ENCODE data around the gene CXCL11.

Gene CXCL11

DNA sequence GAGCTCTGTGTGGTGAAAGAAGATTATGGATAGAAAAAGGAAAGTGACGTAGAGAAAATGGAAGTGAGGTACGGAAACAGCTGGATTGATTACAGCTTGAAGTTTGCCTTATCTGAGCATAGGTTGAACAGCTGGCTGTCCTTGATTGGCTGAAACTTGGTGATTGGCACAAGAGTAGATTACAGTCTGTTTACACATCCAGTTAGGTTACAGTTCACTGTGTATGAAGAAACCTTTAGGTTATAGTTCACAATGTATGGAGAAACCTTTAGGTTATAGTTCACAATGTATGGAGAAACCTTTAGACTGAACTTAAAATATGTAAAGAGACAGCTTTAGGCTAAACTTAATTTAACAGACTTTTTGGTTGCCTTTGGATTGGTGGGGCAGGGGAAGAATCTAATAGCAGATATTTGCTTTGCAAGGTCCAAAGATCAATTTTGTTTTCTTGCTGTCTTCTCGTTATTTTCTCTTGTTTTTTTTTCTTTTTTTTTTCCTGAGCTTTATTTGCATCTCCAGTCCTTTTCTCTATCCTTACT, 23.1 kb upstream of the CXCL11 start:
- 95% methylated on average over 2 of the region's 3 CpGs for WGBS (ENCODE audit: extremely low coverage, insufficient coverage, insufficient read length)
- peak in 1 of 2 donors; percentile 8 for DNase-seq
- Histone ChIP-seq H2AFZ (ENCODE audit: insufficient read depth, low read length, poor library complexity) (no peak overlapping the region), H4K91ac (ENCODE audit: low read depth, low read length) (no peak overlapping the region), H2BK5ac (ENCODE audit: low read depth, low read length, poor library complexity) (no peak overlapping the region), H3K27me3 (ENCODE audit: insufficient read depth, low read length) (no peaks in the 10 kb centered on the region), H3K14ac (ENCODE audit: low read length) (no peak overlapping the region), H2AK5ac (ENCODE audit: low read length) (no peak overlapping the region), H3K79me1 (ENCODE audit: low read length) (no peaks in the 10 kb centered on the region), H3K18ac (ENCODE audit: low read length) (no peak overlapping the region), H2BK120ac (ENCODE audit: insufficient read depth, low read length, poor library complexity) (no peak overlapping the region), H3K79me2 (ENCODE audit: control insufficient read depth, insufficient read depth, low read length, poor library complexity) (no peaks in the 10 kb centered on the region), H4K8ac (ENCODE audit: low read depth, low read length) (no peak overlapping the region), H3K4me3 (ENCODE audit: low read depth, low read length) (no peak overlapping the region), H3K27ac (ENCODE audit: low read depth, low read length) (no peak overlapping the region), H3K36me3 (ENCODE audit: control insufficient read depth in 1 of 2, insufficient read depth in 2 of 2, low read length in 2 of 2) (no peaks in the 10 kb centered on the region), H3K9ac (ENCODE audit: low read length) (no peak overlapping the region), H3K4me2 (ENCODE audit: low read length) (no peak overlapping the region), H3K9me3 (ENCODE audit: insufficient read depth, low read depth, low read length) (no peaks in the 10 kb centered on the region), H3K4me1 (ENCODE audit: control insufficient read depth in 1 of 2, insufficient read depth in 2 of 2, low read length in 2 of 2) (no peaks in the 10 kb centered on the region), H3K23ac (ENCODE audit: low read length) (no peak overlapping the region), H2BK12ac (ENCODE audit: low read length) (no peak overlapping the region), H3K4ac (ENCODE audit: low read depth, low read length) (no peak overlapping the region), H4K12ac (ENCODE audit: low read depth, low read length) (no peak overlapping the region)

DNA sequence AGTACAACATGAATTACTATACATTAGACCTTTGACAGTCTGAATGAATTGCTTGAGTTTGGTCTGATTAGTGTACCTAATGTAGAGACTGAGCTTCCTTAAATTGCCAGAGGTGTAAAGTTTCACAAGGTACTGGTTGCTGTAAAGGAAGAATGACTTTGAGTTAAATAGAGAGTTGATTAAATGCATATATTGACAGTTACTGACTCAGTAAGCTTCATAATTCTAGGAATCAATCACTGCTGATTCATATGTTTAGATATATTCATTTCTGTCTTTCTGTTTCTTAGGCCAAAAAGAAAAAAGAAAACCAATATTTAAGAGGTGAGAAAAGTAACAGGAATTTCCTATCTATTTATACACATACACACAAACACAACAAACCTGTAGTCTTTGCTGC, 22.4 kb upstream of the CXCL11 start:
- Histone ChIP-seq H3K18ac (ENCODE audit: low read length) (no peak overlapping the region), H3K36me3 (ENCODE audit: control insufficient read depth in 1 of 2, insufficient read depth in 2 of 2, low read length in 2 of 2) (no peaks in the 10 kb centered on the region), H3K9me3 (ENCODE audit: insufficient read depth, low read depth, low read length) (no peaks in the 10 kb centered on the region), H3K4ac (ENCODE audit: low read depth, low read length) (no peak overlapping the region), H4K8ac (ENCODE audit: low read depth, low read length) (no peak overlapping the region), H3K27me3 (ENCODE audit: insufficient read depth, low read length) (no peaks in the 10 kb centered on the region), H3K79me2 (ENCODE audit: control insufficient read depth, insufficient read depth, low read length, poor library complexity) (no peaks in the 10 kb centered on the region), H3K4me1 (ENCODE audit: control insufficient read depth in 1 of 2, insufficient read depth in 2 of 2, low read length in 2 of 2) (no peaks in the 10 kb centered on the region), H3K9ac (ENCODE audit: low read length) (no peak overlapping the region), H2BK12ac (ENCODE audit: low read length) (no peak overlapping the region), H3K27ac (ENCODE audit: low read depth, low read length) (no peak overlapping the region), H4K91ac (ENCODE audit: low read depth, low read length) (no peak overlapping the region), H3K14ac (ENCODE audit: low read length) (no peak overlapping the region), H3K4me2 (ENCODE audit: low read length) (no peak overlapping the region), H2AFZ (ENCODE audit: insufficient read depth, low read length, poor library complexity) (no peak overlapping the region), H2AK5ac (ENCODE audit: low read length) (no peak overlapping the region), H3K4me3 (ENCODE audit: low read depth, low read length) (no peak overlapping the region), H2BK5ac (ENCODE audit: low read depth, low read length, poor library complexity) (no peak overlapping the region), H4K12ac (ENCODE audit: low read depth, low read length) (no peak overlapping the region), H3K23ac (ENCODE audit: low read length) (no peak overlapping the region), H2BK120ac (ENCODE audit: insufficient read depth, low read length, poor library complexity) (no peak overlapping the region), H3K79me1 (ENCODE audit: low read length) (no peaks in the 10 kb centered on the region)
- DNase-seq, result no peak

DNA sequence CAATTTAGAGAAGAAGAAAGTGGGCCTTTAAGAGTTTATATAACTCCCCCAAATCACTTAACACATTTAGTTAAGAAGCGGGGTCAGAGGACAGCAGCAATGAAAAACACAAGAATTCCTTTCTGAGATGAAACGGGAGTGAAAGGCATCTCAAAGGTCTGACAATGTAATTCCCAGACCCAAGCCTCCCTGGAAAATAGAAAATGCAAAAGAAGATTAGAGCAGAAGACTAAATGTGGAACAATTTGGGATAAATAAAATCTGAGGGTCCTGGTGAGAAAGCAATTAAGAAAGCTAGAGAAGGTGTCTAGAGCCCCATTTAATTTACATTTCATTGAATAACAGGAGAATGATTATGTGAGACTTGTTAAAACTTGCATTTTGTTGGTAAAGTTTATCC, 19.6 kb upstream of the CXCL11 start:
- no peak overlapping the region for H3K4ac ChIP-seq (ENCODE audit: low read depth, low read length)
- no peak overlapping the region for H4K8ac ChIP-seq (ENCODE audit: low read depth, low read length)
- no peak overlapping the region for H3K23ac ChIP-seq (ENCODE audit: low read length)
- no peaks in the 10 kb centered on the region for H3K27me3 ChIP-seq (ENCODE audit: insufficient read depth, low read length)
- no peak overlapping the region for H2BK12ac ChIP-seq (ENCODE audit: low read length)
- no peak overlapping the region for H3K4me3 ChIP-seq (ENCODE audit: low read depth, low read length)
- no peak overlapping the region for H2AFZ ChIP-seq (ENCODE audit: insufficient read depth, low read length, poor library complexity)
- H3K27ac ChIP-seq (ENCODE audit: low read depth, low read length), result no peak overlapping the region
- H3K4me2 ChIP-seq (ENCODE audit: low read length), result no peak overlapping the region
- no peak overlapping the region for H4K91ac ChIP-seq (ENCODE audit: low read depth, low read length)
- H3K36me3 ChIP-seq (ENCODE audit: control insufficient read depth in 1 of 2, insufficient read depth in 2 of 2, low read length in 2 of 2), result no peaks in the 10 kb centered on the region
- no peak overlapping the region for H2BK5ac ChIP-seq (ENCODE audit: low read depth, low read length, poor library complexity)
- H3K18ac ChIP-seq (ENCODE audit: low read length), result no peak overlapping the region
- no peak overlapping the region for H3K9ac ChIP-seq (ENCODE audit: low read length)
- H3K9me3 ChIP-seq (ENCODE audit: insufficient read depth, low read depth, low read length), result no peaks in the 10 kb centered on the region
- WGBS (ENCODE audit: extremely low coverage, insufficient coverage, insufficient read length), result no CpG with 5 or more reads among the region's 2 CpGs
- no peak overlapping the region for H3K14ac ChIP-seq (ENCODE audit: low read length)
- no peaks in the 10 kb centered on the region for H3K79me1 ChIP-seq (ENCODE audit: low read length)
- H4K12ac ChIP-seq (ENCODE audit: low read depth, low read length), result no peak overlapping the region
- no peaks in the 10 kb centered on the region for H3K79me2 ChIP-seq (ENCODE audit: control insufficient read depth, insufficient read depth, low read length, poor library complexity)
- no peak overlapping the region for H2AK5ac ChIP-seq (ENCODE audit: low read length)
- H3K4me1 ChIP-seq (ENCODE audit: control insufficient read depth in 1 of 2, insufficient read depth in 2 of 2, low read length in 2 of 2), result no peaks in the 10 kb centered on the region
- DNase-seq, result no peak
- no peak overlapping the region for H2BK120ac ChIP-seq (ENCODE audit: insufficient read depth, low read length, poor library complexity)

DNA sequence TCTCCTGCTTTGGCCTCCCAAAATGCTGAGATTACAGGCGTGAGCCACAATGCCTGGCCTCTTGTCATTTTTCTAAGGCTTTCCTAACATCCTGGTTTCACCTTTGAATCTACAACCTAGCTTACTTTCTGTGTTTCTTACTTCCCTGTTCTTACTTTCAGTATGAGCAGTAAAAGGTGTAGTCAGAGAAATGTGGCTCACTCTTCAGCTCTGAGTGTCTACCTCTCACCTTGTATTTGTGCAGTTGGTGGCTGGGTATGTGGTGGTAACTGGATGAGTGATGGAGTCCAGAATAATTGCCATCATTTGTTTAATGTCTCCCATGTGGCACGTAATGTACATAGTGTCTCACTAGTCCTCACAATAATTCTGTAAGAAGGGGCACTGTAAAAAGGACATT, 19.1 kb upstream of the CXCL11 start:
- Histone ChIP-seq H4K91ac (ENCODE audit: low read depth, low read length) (no peak overlapping the region), H2AFZ (ENCODE audit: insufficient read depth, low read length, poor library complexity) (no peak overlapping the region)
- no CpG with 5 or more reads among the region's 2 CpGs for WGBS (ENCODE audit: extremely low coverage, insufficient coverage, insufficient read length)

More for the DNA sequence above, 19.1 kb upstream of the CXCL11 start:
- no peak overlapping the region for H2BK12ac ChIP-seq (ENCODE audit: low read length)
- no peak overlapping the region for H4K8ac ChIP-seq (ENCODE audit: low read depth, low read length)
- H3K23ac ChIP-seq (ENCODE audit: low read length), result no peak overlapping the region
- H3K27ac ChIP-seq (ENCODE audit: low read depth, low read length), result no peak overlapping the region
- no peaks in the 10 kb centered on the region for H3K79me2 ChIP-seq (ENCODE audit: control insufficient read depth, insufficient read depth, low read length, poor library complexity)
- H4K12ac ChIP-seq (ENCODE audit: low read depth, low read length), result no peak overlapping the region
- H3K4me3 ChIP-seq (ENCODE audit: low read depth, low read length), result no peak overlapping the region
- H3K9ac ChIP-seq (ENCODE audit: low read length), result no peak overlapping the region
- no peak overlapping the region for H2BK5ac ChIP-seq (ENCODE audit: low read depth, low read length, poor library complexity)
- no peak overlapping the region for H2BK120ac ChIP-seq (ENCODE audit: insufficient read depth, low read length, poor library complexity)
- H3K79me1 ChIP-seq (ENCODE audit: low read length), result no peaks in the 10 kb centered on the region
- H3K27me3 ChIP-seq (ENCODE audit: insufficient read depth, low read length), result no peaks in the 10 kb centered on the region
- H3K14ac ChIP-seq (ENCODE audit: low read length), result no peak overlapping the region
- H3K9me3 ChIP-seq (ENCODE audit: insufficient read depth, low read depth, low read length), result no peaks in the 10 kb centered on the region
- H2AK5ac ChIP-seq (ENCODE audit: low read length), result no peak overlapping the region
- no peak overlapping the region for H3K4me2 ChIP-seq (ENCODE audit: low read length)
- H3K4me1 ChIP-seq (ENCODE audit: control insufficient read depth in 1 of 2, insufficient read depth in 2 of 2, low read length in 2 of 2), result no peaks in the 10 kb centered on the region
- H3K18ac ChIP-seq (ENCODE audit: low read length), result no peak overlapping the region
- no peak overlapping the region for H3K4ac ChIP-seq (ENCODE audit: low read depth, low read length)
- no peak for DNase-seq
- no peaks in the 10 kb centered on the region for H3K36me3 ChIP-seq (ENCODE audit: control insufficient read depth in 1 of 2, insufficient read depth in 2 of 2, low read length in 2 of 2)

Measured in trophoblast cell (in vitro differentiated cells and primary cell).